GM12878 (cell line): ENCODE data around the gene PITRM1. TPM values are rescaled to one million over a fixed set of nuclear protein-coding genes. Genes with fewer than 3 reads are reported as not detected.
A peak's percentile ranks its signal among the peaks of the same experiment; 100 is the strongest.

Source experiments
- BHLHE40 ChIP-seq, 2 experiments: fragments of 450-650 bp in 1 of 2; IDR thresholded peaks; 2 replicates each; pipeline ENCODE4 v1.6.1; 2011 to 2017; ENCODE audit warnings: low read depth in 2 of 2, borderline replicate concordance in 1 of 2, improper control_type of control experiment in 1 of 2, low read length in 1 of 2, mild to moderate bottlenecking in 1 of 2
- DPF2 ChIP-seq: fragments of 450-650 bp; IDR thresholded peaks from 2 replicates; pipeline ENCODE4 v1.6.1; 2017; ENCODE audit warnings: mild to moderate bottlenecking
- EED ChIP-seq: sonication (generic); IDR thresholded peaks from 2 replicates; pipeline ENCODE4 v1.6.1; 2016; ENCODE audit warnings: antibody characterized with exemption, low read depth
- ESRRA ChIP-seq: IDR thresholded peaks from 2 replicates; pipeline ENCODE4 v1.6.1; 2012; ENCODE audit warnings: mild to moderate bottlenecking, low read length, improper control_type of control experiment
- MEF2A ChIP-seq: IDR thresholded peaks from 2 replicates; pipeline ENCODE4 v1.6.1; 2011; ENCODE audit warnings: low read depth, mild to moderate bottlenecking, low read length, moderate library complexity; ENCODE audit not compliant: insufficient read depth
- MYC ChIP-seq: IDR thresholded peaks from 2 replicates; pipeline ENCODE4 v1.6.1; 2011; ENCODE audit warnings: mild to moderate bottlenecking, low read length, moderate library complexity, inconsistent platforms; ENCODE audit not compliant: insufficient read depth, insufficient replicate concordance, insufficient read length, severe bottlenecking
- NFIC ChIP-seq: IDR thresholded peaks from 2 replicates; pipeline ENCODE4 v1.6.1; 2012; ENCODE audit warnings: low read depth, mild to moderate bottlenecking, inconsistent platforms, low read length, moderate library complexity
- PML ChIP-seq: IDR thresholded peaks from 2 replicates; pipeline ENCODE4 v1.6.1; 2012; ENCODE audit warnings: low read length, inconsistent platforms
- RB1 ChIP-seq: fragments of 450-650 bp; formaldehyde crosslinking; IDR thresholded peaks from 2 replicates; pipeline ENCODE4 v1.6.1; 2017; ENCODE audit warnings: mild to moderate bottlenecking, borderline replicate concordance
- polyA plus RNA-seq, 11 experiments: library from polyadenylated mRNA; depleted of rRNA in 4 of 11; unstranded in 6 of 11; stranded (reverse) in 5 of 11; fragments of >200 nt; fragmentation: Nextera tagmentation in 4 of 11; fragmentation: Illumina TruSeq in 1 of 11; extraction: Ambion mirVana in 4 of 11; extraction: Trizol in 1 of 11; gene quantifications; 1 replicate in 1 of 11; 2 replicates in 10 of 11; pipeline versions ENCODE4 v1.2.1 to v1.2.3, GENCODE V29; 2011 to 2016; ENCODE audit warnings: inconsistent platforms in 2 of 11, missing spikeins in 2 of 11, low read depth in 1 of 11
- total RNA-seq, 4 experiments: library from RNA; depleted of rRNA in 3 of 4; stranded (reverse); fragments of >200 nt in 3 of 4; fragmentation: Illumina TruSeq in 1 of 4; extraction: Trizol in 1 of 4; gene quantifications; 2 replicates each; pipeline versions ENCODE4 v1.2.1 to v1.2.3, GENCODE V29; 2013 to 2021
- TF ChIP-seq, protein P1 (sequence below): IDR thresholded peaks from 2 replicates; pipeline ENCODE4 v1.6.1; 2012; ENCODE audit warnings: low read depth, low read length, improper control_type of control experiment
- TF ChIP-seq, protein P2 (sequence below): fragments of 450-650 bp; IDR thresholded peaks from 2 replicates; pipeline ENCODE4 v1.6.1; 2017; ENCODE audit warnings: mild to moderate bottlenecking, moderate library complexity
- TF ChIP-seq, protein P3 (sequence below): fragments of 450-650 bp; formaldehyde crosslinking; IDR thresholded peaks from 2 replicates; pipeline ENCODE4 v1.5.0; 2022; ENCODE audit warnings: mild to moderate bottlenecking, missing genetic modification characterization
- TF ChIP-seq, protein P4 (sequence below): fragments of 450-650 bp; IDR thresholded peaks from 2 replicates; pipeline ENCODE4 v1.6.1; 2017; ENCODE audit warnings: mild to moderate bottlenecking, moderate library complexity
- TF ChIP-seq, protein P5 (sequence below): IDR thresholded peaks from 2 replicates; pipeline ENCODE4 v1.6.1; 2011; ENCODE audit warnings: borderline replicate concordance, low read depth, mild to moderate bottlenecking, moderate library complexity, low read length; ENCODE audit not compliant: insufficient read depth, poor library complexity, severe bottlenecking

Gene PITRM1
- total and polyA plus RNA-seq, 10 of the 15 experiments (the other 5 are each of a cell fraction or from before 2014, with no cell fraction given) = 15.5 to 53.0 (median 45.0) TPM

DNA sequence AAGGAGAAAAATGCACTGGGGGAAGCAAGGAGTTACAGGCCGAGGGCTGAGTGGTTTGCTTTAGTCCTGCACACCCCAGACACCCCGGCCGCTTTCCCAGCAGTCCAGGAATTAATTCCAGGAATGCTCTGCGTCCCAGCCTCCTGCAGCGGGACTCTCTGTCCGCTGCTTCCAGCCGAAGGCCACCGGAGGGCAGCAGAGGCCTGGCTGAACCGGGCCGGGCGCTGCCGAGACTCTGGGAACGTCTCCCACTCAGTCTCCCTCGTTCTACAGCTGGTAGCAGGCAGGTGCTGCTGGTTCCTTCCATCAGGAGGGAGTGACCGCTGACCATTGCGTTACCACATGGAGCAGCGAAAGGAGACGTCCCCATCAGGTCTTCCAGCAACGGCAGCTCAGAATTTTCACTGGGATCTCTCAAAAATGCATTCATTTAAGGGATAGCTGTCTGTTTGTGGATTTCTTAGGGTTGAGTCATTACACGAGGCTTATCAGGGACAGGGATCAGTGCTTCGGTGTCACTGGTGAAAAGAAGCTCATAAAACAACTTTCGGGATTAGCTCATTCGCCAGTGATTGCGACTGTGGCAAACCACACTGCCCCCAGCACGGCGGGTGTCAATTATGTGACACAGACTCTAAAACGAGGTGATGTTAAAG lies 24.9 kb upstream of the PITRM1 start (continued):
- TF ChIP-seq, protein P1, sequence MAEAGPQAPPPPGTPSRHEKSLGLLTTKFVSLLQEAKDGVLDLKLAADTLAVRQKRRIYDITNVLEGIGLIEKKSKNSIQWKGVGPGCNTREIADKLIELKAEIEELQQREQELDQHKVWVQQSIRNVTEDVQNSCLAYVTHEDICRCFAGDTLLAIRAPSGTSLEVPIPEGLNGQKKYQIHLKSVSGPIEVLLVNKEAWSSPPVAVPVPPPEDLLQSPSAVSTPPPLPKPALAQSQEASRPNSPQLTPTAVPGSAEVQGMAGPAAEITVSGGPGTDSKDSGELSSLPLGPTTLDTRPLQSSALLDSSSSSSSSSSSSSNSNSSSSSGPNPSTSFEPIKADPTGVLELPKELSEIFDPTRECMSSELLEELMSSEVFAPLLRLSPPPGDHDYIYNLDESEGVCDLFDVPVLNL = no peak
- TF ChIP-seq PML (no peak), DPF2 (peak; percentile 84), ESRRA (no peak), NFIC (peak; percentile 71), RB1 (no peak), MEF2A (0 out of 2 replicates have a peak, but pooled peaks have one; percentile 30), BHLHE40 (IDR thresholded peaks at IDR 0.05; ENCODE audit: borderline replicate concordance in 1 of 2, low read depth in 2 of 2, low read length in 1 of 2) (peak; percentile 75 to 82; a peak in 3 of 4 replicates), EED (peak; percentile 77), MYC (no peak)
- TF ChIP-seq, protein P2, sequence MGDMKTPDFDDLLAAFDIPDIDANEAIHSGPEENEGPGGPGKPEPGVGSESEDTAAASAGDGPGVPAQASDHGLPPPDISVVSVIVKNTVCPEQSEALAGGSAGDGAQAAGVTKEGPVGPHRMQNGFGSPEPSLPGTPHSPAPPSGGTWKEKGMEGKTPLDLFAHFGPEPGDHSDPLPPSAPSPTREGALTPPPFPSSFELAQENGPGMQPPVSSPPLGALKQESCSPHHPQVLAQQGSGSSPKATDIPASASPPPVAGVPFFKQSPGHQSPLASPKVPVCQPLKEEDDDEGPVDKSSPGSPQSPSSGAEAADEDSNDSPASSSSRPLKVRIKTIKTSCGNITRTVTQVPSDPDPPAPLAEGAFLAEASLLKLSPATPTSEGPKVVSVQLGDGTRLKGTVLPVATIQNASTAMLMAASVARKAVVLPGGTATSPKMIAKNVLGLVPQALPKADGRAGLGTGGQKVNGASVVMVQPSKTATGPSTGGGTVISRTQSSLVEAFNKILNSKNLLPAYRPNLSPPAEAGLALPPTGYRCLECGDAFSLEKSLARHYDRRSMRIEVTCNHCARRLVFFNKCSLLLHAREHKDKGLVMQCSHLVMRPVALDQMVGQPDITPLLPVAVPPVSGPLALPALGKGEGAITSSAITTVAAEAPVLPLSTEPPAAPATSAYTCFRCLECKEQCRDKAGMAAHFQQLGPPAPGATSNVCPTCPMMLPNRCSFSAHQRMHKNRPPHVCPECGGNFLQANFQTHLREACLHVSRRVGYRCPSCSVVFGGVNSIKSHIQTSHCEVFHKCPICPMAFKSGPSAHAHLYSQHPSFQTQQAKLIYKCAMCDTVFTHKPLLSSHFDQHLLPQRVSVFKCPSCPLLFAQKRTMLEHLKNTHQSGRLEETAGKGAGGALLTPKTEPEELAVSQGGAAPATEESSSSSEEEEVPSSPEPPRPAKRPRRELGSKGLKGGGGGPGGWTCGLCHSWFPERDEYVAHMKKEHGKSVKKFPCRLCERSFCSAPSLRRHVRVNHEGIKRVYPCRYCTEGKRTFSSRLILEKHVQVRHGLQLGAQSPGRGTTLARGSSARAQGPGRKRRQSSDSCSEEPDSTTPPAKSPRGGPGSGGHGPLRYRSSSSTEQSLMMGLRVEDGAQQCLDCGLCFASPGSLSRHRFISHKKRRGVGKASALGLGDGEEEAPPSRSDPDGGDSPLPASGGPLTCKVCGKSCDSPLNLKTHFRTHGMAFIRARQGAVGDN = no peak
- TF ChIP-seq, protein P3, sequence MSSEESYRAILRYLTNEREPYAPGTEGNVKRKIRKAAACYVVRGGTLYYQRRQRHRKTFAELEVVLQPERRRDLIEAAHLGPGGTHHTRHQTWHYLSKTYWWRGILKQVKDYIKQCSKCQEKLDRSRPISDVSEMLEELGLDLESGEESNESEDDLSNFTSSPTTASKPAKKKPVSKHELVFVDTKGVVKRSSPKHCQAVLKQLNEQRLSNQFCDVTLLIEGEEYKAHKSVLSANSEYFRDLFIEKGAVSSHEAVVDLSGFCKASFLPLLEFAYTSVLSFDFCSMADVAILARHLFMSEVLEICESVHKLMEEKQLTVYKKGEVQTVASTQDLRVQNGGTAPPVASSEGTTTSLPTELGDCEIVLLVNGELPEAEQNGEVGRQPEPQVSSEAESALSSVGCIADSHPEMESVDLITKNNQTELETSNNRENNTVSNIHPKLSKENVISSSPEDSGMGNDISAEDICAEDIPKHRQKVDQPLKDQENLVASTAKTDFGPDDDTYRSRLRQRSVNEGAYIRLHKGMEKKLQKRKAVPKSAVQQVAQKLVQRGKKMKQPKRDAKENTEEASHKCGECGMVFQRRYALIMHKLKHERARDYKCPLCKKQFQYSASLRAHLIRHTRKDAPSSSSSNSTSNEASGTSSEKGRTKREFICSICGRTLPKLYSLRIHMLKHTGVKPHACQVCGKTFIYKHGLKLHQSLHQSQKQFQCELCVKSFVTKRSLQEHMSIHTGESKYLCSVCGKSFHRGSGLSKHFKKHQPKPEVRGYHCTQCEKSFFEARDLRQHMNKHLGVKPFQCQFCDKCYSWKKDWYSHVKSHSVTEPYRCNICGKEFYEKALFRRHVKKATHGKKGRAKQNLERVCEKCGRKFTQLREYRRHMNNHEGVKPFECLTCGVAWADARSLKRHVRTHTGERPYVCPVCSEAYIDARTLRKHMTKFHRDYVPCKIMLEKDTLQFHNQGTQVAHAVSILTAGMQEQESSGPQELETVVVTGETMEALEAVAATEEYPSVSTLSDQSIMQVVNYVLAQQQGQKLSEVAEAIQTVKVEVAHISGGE = no peak
- TF ChIP-seq, protein P4, sequence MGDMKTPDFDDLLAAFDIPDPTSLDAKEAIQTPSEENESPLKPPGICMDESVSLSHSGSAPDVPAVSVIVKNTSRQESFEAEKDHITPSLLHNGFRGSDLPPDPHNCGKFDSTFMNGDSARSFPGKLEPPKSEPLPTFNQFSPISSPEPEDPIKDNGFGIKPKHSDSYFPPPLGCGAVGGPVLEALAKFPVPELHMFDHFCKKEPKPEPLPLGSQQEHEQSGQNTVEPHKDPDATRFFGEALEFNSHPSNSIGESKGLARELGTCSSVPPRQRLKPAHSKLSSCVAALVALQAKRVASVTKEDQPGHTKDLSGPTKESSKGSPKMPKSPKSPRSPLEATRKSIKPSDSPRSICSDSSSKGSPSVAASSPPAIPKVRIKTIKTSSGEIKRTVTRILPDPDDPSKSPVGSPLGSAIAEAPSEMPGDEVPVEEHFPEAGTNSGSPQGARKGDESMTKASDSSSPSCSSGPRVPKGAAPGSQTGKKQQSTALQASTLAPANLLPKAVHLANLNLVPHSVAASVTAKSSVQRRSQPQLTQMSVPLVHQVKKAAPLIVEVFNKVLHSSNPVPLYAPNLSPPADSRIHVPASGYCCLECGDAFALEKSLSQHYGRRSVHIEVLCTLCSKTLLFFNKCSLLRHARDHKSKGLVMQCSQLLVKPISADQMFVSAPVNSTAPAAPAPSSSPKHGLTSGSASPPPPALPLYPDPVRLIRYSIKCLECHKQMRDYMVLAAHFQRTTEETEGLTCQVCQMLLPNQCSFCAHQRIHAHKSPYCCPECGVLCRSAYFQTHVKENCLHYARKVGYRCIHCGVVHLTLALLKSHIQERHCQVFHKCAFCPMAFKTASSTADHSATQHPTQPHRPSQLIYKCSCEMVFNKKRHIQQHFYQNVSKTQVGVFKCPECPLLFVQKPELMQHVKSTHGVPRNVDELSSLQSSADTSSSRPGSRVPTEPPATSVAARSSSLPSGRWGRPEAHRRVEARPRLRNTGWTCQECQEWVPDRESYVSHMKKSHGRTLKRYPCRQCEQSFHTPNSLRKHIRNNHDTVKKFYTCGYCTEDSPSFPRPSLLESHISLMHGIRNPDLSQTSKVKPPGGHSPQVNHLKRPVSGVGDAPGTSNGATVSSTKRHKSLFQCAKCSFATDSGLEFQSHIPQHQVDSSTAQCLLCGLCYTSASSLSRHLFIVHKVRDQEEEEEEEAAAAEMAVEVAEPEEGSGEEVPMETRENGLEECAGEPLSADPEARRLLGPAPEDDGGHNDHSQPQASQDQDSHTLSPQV = no peak
- TF ChIP-seq, protein P5, sequence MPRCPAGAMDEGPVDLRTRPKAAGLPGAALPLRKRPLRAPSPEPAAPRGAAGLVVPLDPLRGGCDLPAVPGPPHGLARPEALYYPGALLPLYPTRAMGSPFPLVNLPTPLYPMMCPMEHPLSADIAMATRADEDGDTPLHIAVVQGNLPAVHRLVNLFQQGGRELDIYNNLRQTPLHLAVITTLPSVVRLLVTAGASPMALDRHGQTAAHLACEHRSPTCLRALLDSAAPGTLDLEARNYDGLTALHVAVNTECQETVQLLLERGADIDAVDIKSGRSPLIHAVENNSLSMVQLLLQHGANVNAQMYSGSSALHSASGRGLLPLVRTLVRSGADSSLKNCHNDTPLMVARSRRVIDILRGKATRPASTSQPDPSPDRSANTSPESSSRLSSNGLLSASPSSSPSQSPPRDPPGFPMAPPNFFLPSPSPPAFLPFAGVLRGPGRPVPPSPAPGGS = no peak
